GM18873 (cell line): ENCODE results near the gene MVD.

ENCODE experiments used
- ATAC-seq: cut with Tn5 transposase; IDR thresholded peaks from one replicate; pipeline ENCODE4 v1.9.1; 2021; ENCODE audit warnings: mild to moderate bottlenecking, moderate library complexity, moderate number of reproducible peaks; ENCODE audit not compliant: unreplicated experiment, low FRiP score

MVD gene

DNA sequence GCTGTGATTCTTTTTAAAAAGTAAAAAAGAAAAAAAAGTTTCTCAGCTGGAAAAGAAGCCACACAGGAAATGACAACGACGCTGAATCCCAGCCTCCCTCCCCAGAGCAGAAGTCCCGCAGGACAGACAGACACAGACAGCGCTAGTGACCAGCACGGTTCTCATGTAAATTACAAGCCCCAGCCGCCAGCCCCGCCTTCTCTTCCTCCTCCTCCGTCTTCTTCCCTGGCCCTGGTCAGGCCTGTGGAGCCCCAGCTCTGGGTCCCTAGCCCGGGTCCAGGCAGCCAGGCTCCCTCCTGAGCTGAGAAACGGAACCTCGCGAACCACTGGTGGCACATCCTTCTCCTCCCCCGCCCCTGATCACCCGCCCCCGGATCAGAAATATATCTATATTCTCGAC, 31.5 kb downstream of the MVD start:
- no peak for ATAC-seq

- no peak for ATAC-seq
Observed at GRCh38 chr16:88630941-88631340, 31.9 kb downstream of the MVD start.

- ATAC-seq, result no peak
Observed at GRCh38 chr16:88630433-88630832, 32.5 kb downstream of the MVD start.

GRCh38 chr16:88629835-88630234, 33.1 kb downstream of the MVD start:
- no peak for ATAC-seq

GRCh38 chr16:88628512-88628974, 34.3 kb downstream of the MVD start:
- ATAC-seq, result no peak

- no peak for ATAC-seq
Observed at GRCh38 chr16:88627531-88628411, 35.1 kb downstream of the MVD start.

- ATAC-seq, result no peak
Observed at GRCh38 chr16:88626646-88627045, 36.2 kb downstream of the MVD start.

DNA sequence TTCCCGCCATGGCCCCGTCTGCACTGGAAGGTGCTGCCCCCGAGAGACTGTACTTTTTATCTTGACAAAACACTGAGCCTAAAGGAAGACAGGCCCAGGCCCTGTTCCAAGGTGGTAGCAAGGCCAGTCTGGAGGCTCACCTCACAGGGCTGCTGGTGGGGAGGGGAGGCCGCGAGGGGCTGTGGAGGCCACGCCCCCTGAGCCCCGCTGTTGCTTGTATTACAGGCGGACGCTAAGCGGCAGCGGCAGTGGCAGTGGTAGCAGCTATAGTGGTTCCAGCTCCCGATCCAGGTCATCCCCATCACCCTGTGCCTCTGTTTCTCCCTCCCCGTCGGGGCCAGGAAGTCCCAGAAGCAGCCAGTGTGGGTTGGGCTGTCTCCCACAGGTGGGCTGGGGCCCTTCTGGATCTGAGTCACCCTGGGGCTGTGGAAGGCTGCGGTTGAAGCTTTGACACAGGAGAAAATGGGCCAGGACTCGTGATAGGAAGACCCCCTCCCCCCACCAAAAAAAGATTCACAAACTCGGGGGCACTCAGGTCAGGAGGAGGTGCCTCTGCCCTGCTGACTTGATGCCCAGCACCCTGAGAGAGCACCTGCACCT, 37.8 kb downstream of the MVD start:
- ATAC-seq, result no peak

- no peak for ATAC-seq
Observed at GRCh38 chr16:88624481-88624880, 38.4 kb downstream of the MVD start.

DNA sequence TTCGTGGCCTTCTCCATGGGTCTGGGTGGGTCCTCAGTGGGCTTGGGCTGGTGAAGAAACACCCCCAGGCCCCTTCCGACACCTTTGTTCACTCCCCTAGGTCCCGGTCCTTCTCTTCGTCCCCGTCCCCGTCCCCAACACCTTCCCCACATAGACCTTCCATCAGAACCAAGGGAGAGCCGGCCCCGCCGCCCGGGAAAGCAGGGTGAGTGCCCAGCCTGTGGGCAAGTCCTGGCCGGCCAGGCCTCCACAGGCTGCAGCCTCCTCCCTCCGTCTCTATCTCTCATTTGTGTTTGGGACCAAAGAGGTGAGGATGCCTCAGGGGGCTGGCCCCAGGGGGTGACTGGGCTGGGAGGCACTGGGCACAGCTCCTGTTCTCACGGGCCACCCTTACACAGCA, 39.0 kb downstream of the MVD start:
- no peak for ATAC-seq

DNA sequence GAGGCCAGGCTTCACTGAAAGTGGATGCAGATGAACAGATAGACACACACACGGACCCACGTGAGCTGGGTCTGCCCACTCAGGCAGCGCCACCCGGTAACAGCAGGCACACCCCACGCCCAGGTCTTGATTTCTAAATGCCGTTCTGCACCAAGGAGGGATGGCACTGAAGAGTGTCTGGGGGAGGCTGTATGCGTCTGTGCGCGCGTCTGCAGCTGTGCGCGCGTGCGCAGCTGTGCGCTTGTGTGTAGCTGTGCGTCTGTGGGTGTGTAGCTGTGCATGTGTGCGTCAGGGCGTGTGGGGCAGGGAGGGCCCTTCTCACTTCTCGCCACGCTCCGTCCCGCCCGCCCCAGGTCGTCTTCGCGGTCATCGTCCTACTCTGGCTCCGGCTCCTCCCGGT, 40.0 kb downstream of the MVD start:
- ATAC-seq, result no peak

DNA sequence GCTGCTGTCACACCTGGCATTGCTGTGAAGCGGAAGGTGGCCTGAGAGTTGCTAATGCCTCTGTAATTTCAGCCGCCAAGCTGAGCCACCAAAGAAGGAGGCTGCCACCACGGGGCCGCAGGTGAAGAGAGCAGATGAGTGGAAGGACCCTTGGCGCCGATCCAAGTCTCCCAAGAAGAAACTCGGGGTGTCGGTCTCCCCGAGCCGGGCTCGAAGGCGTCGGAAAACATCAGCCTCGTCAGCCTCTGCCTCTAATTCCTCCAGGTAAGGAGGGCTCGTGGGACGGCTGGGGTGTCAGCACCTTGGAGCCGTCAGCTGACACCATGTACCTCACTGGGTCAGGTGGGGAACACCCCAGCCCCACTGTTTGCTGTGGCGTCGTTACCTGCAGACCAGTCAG, 40.8 kb downstream of the MVD start:
- no peak for ATAC-seq

- ATAC-seq, result no peak
Observed at GRCh38 chr16:88619859-88620815, 42.8 kb downstream of the MVD start.

- ATAC-seq, result no peak
Observed at GRCh38 chr16:88618956-88619667, 43.8 kb downstream of the MVD start.

DNA sequence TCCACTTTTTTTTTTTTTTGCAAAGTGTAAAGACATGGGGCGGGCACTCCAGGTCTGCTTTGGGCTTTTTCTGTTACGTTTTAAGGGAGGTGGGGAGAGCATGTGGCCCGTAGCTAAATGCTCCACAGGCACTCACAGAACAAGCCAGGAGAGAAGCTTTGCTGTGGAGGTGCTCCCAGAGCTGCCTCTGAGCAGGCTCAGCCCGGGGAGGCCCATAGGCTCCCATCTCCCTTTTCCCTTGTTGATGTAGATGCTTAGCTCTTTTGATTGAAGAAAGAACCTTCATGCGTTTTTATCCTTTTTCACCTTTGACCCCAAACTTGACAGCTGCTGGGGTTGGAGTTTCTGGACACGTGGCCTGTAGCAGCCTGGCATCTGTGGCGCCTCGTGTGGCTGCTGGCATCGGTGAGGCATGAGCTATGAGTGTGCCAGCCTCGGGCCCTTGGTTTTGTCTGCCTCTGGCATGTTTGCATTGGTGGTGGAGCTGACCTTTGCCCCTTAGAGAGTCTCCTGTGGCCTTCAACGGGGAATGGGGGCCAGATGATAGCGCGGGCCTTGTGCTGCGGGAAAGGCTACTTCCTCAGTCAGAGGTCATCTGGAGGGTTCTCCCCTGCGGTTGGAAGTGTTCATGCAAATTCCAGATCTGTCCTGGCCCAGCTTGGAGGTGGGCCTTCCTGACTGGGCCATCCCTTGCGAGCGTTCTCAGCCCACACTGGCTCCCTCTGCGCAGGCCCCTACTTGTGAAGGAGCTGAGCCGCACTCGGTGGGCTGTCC, 44.5 kb downstream of the MVD start:
- no peak for ATAC-seq

GRCh38 chr16:88617268-88618031, 45.4 kb downstream of the MVD start:
- no peak for ATAC-seq

- ATAC-seq, result no peak
Observed at GRCh38 chr16:88616736-88617135, 46.2 kb downstream of the MVD start.

DNA sequence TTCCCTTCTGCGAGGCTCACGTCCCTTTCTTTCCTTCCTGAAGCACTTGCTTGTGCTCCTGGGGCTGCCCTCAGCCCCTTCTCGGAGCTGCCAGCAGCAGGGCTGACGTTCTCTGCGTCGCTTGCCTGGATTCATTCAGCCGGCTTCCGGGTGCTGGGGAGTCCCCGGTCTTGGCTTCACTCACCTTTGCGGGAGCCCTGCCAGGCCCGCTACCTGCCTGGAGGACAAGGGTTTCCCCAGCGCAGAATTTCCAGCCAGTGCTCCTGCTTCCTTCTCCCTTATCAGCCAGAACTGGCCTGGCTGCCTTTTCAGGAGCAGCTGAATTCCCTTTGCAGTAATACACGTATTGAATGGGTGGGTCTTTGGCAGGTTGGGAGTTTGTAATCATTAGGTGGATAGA, 46.6 kb downstream of the MVD start:
- no peak for ATAC-seq
